Inflammatory macrophage treated with lipopolysaccharide for 1 hour (primary cell): Measurements from ENCODE around the gene TSPAN16.
"Not testable (repeated sequence)": the region's sequence is repeated elsewhere in the genome, so short reads cannot be mapped to it uniquely, and the experiment has no call there.

Source experiments
- DNase-seq, 2 donors: peaks; one replicate each; pipeline ENCODE4 v3.0.0-alpha.2; 2020 to 2022

The TSPAN16 gene

GRCh38 chr19:11347546-11348039, 51.6 kb downstream of the TSPAN16 start:
- no peak for DNase-seq

- no peak for DNase-seq
Observed at GRCh38 chr19:11349171-11349570, 53.2 kb downstream of the TSPAN16 start.

- not testable (repeated sequence) for DNase-seq
Observed at GRCh38 chr19:11354102-11354501, 58.1 kb downstream of the TSPAN16 start.

GRCh38 chr19:11355160-11356073, 59.5 kb downstream of the TSPAN16 start, which contains the start of gene PLPPR2:
PLPPR2 (plus strand) TSS chr19:11355432; CDS start chr19:11357674, 2,242 bp downstream.
- peak; percentile 86 to 97 for DNase-seq

- no peak for DNase-seq
Observed at GRCh38 chr19:11356074-11356397, 60.1 kb downstream of the TSPAN16 start.

- DNase-seq, result no peak
Observed at GRCh38 chr19:11356676-11357550, 61.0 kb downstream of the TSPAN16 start.

GRCh38 chr19:11359421-11359820, 63.5 kb downstream of the TSPAN16 start:
- DNase-seq, result no peak

- peak in 1 of 2 donors; percentile 30 for DNase-seq
Observed at GRCh38 chr19:11361037-11361770, 65.2 kb downstream of the TSPAN16 start.

GRCh38 chr19:11361771-11362731, 66.1 kb downstream of the TSPAN16 start:
- DNase-seq, result no peak

GRCh38 chr19:11363881-11364280, 67.9 kb downstream of the TSPAN16 start:
- no peak for DNase-seq

- DNase-seq, result no peak
Observed at GRCh38 chr19:11364296-11364904, 68.4 kb downstream of the TSPAN16 start.

- no peak for DNase-seq
Observed at GRCh38 chr19:11364935-11365334, 69.0 kb downstream of the TSPAN16 start.
